ENCODE measurements around the gene MRAP2. TPM values are rescaled to one million over a fixed set of nuclear protein-coding genes. Genes with fewer than 3 reads are reported as not detected.
"Not testable (repeated sequence)": the region's sequence is repeated elsewhere in the genome, so short reads cannot be mapped to it uniquely, and the experiment has no call there.

Gene MRAP2
- polyA plus RNA-seq, 1 donor, result 26.8 TPM

DNA sequence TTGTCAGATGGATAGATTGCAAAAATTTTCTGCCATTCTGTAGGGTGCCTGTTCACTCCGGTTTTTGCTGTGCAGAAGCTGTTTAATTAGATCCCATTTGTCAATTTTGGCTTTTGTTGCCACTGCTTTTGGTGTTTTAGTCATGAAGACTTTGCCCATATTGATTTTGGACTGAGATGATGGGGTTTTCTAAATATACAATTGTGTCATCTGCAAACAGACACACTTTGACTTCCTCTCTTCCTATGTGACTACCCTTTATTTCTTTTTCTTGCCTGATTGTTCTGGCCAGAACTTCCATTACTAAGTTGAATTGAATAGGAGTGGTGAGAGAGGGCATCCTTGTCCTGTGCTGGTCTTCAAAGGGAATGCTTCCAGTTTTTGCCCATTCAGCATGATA lies 96.0 kb downstream of the MRAP2 start:
- DNase-seq (ENCODE audit: low read depth), result not testable (repeated sequence)

DNA sequence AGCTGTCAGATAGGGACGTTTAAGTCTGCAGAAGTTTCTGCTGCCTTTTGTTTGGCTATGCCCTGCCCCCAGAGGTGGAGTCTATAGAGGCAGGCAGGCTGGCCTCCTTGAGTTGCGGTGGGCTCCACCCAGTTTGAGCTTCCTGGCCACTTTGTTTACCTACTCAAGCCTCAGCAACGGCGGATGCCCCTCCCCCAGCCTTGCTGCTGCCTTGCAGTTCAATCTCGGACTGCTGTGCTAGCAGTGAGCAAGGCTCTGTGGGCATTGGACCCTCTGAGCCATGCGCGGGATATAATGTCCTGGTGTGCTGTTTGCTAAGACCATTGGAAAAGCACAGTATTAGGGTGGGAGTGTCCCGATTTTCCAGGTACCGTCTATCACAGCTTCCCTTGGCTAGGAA lies 99.8 kb downstream of the MRAP2 start:
- not testable (repeated sequence) for DNase-seq (ENCODE audit: low read depth)

DNA sequence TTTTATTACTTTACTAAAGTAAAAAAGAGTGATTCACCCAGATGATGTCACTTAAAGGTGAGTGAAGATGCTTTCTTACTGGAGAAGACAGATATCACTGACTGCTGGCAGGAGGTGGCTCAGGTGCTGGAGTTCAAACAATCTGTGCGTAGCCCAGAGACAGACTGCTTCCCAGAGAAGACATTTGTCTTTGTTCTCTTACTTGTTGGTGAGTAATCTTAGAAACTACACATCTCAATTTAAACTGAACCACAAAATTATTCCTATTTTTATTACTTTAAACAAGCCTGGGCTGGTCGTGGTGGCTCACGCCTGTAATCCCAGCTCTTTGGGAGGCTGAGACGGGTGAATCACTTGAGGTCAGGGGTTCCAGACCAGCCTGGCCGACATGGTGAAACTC lies 101.7 kb downstream of the MRAP2 start:
- DNase-seq (ENCODE audit: low read depth), result no peak

DNA sequence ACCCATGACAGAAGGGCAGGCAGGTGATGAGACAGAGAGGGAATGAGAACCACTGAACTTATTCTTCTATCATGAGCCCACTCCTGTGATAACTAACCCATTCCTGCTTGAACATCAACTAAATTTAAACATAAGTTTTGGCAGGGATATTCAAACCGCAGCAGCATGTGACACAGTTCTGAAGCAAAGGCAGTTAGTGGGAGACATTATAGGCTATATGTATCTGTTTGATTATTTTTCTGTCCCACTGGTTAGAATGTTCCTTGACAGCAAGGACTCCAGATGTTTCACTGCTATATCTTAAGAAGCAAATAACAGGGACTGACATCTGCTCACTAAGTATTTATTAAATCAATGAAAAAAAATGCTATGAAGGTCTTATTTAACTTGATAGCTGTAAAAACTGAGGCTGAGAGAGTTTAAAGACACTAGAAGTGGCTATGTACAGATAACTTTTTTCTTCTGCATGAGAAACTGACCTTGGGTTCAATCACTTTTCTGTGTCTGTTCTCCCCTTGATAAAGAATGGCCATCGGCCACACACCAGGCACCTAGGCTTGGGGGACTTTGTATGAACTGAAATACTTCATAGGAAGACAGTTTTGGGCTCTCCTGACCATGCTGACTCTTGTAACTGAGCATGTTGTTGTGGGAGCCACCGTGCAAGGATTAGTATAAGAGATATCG lies 102.9 kb downstream of the MRAP2 start:
- no peak for DNase-seq (ENCODE audit: low read depth)

DNA sequence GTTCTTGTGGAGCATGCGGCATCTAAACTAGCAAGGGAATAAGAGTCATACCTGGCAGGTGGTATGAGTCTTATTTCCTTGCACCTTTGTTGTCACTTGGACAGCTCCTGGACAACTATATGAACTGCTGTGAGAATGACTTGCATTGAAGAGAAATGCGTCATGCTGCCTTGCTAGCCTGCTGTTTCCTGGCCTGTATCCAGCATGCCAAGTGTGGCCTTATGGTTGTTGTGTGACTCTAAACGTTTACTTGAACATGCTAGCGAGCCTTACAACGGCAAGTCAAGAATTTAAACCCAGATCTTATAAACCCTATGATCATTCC lies 103.4 kb downstream of the MRAP2 start:
- no peak for DNase-seq (ENCODE audit: low read depth)

DNA sequence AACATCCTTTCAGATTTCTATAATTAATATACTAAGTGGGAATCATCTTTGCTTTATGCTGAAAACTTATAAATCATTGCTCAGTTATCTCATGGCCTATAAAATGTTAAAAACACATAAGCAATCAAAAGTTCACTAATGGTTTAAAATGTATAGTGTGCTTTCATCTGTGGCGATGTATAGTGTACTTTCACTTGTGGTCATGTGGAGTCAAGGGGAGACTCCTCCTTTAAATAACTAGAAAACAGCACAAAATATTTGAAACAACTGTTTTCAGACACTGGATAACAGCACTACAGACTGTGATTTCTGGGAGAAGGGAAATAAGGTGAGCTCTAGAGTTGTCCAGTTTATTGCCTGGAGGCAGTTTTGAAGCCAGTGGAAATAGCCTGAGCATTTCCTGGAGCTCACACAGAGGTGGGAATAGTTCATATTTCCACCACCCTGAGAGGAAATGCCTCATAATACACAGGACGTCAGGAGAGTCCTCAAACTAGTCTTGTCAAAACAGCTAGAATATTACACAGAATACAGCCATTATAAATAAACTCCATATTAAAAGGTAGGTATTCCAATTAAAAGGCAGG lies 104.5 kb downstream of the MRAP2 start:
- DNase-seq (ENCODE audit: low read depth), result no peak

DNA sequence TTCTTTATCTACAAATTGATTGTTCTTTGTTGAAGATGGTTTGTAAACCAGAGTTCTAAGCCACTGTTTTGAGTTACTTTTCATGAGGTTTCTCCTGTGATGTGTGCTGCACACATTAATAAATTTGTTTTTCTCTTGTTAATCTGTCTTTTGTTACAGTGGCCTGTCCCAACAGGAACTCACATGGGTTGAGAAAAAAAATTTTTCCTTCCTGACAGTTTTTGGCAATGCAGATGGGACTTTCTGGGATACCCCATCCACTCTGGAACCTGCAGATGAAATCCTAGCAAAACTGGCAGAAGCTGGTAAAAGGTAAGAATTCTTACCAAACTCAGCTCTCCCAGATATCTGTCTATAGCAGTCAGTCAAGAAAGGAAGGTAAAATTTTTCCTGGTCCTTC lies 105.7 kb downstream of the MRAP2 start:
- DNase-seq (ENCODE audit: low read depth), result no peak

Other genes with a start within 250 kb of the MRAP2 start
- gene RIPPLY2, start 180.4 kb upstream of the MRAP2 start, polyA plus RNA-seq (ENCODE audit: insufficient read length), result not detected
- 10.4 TPM for gene CYB5R4, start 174.1 kb upstream of the MRAP2 start, polyA plus RNA-seq (ENCODE audit: insufficient read length)
- gene CEP162, start 193.9 kb downstream of the MRAP2 start, polyA plus RNA-seq (ENCODE audit: insufficient read length), result 5.7 TPM